HUES64 (cell line): ENCODE results near the gene ACTN1.
A peak's percentile ranks its signal among the peaks of the same experiment; 100 is the strongest.
"Not testable (repeated sequence)": the region's sequence is repeated elsewhere in the genome, so short reads cannot be mapped to it uniquely, and the experiment has no call there.

Experiments
- H3K27ac ChIP-seq: 2 replicates; pipeline ENCODE4 v1.7.0; 2013; ENCODE audit warnings: low read depth, low read length, inconsistent platforms
- H3K27me3 ChIP-seq: 2 replicates; pipeline ENCODE4 v1.6.1; 2013; ENCODE audit warnings: mild to moderate bottlenecking, low read length; ENCODE audit not compliant: insufficient read depth
- H3K36me3 ChIP-seq: 2 replicates; pipeline ENCODE4 v1.6.1; 2013; ENCODE audit warnings: mild to moderate bottlenecking, low read length; ENCODE audit not compliant: insufficient read depth
- H3K4me1 ChIP-seq: 2 replicates; pipeline ENCODE4 v1.6.1; 2013; ENCODE audit warnings: mild to moderate bottlenecking, low read length, moderate library complexity; ENCODE audit not compliant: insufficient read depth
- H3K4me3 ChIP-seq: 2 replicates; pipeline ENCODE4 v1.5.1; 2013; ENCODE audit warnings: mild to moderate bottlenecking, low read length, moderate library complexity
- H3K9ac ChIP-seq: 2 replicates; pipeline ENCODE4 v1.6.1; 2013; ENCODE audit warnings: mild to moderate bottlenecking, low read depth, low read length
- H3K9me3 ChIP-seq: 2 replicates; pipeline ENCODE4 v1.6.1; 2013; ENCODE audit warnings: low read depth, low read length; ENCODE audit not compliant: insufficient read depth
- WGBS: fragments of 150-250, 120-280 bp; methylation state at CpG from one replicate; pipeline ENCODE4 v1.1.7; 2013; ENCODE audit warnings: missing lambda C conversion rate; 5-methylcytosine and 5-hydroxymethylcytosine counted together

The ACTN1 gene

DNA sequence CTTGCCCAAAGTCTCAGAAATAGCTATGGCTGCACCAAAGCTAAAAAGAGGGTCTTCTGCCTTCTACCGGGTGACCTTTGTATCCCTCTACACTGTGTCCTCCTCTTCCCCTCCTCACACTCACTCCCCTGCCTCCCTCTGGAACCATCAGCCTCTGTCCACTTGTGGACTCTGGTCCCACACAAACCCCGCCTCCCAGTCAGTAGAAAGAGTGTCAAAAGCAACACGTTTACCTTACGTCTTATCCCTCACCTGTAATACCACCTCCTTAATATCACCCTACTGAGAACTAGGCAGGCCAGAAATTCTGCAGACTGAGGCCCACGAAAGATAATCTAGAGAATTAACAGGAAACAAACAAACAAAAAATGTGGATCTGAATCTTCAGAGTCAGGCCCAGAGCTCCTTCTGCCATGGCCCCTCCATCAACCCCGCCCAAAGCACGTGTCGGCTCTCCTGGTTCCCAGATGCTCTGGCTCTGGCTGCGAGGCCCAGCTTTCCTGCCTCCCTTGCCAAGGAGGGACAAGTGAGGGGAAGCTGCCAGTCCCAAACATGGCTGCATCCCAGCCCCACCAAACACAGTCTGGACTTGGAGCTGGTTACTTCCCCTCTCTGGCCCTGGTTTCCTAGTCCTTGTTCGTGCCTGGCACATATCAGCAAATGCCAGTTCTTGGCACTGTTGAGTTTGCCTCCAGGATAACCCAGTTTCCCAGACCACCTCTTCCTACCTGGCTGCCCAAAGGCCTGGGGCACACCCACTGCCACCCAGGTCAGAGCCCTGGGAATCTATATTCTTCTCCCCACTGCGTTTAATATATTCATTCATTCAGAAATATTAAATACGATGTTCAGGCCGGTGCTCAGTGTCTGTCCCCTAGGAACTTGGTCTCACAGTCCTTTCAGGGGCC, 2.7 kb downstream of the ACTN1 start:
- Histone ChIP-seq H3K9ac (peak overlapping the region; percentile 76; the same call in 1 of the 2 replicates), H3K27ac (peak overlapping the region; percentile 99), H3K27me3 (0 out of 2 replicates have a peak, but pooled peaks cover 5% of the 10 kb centered on the region), H3K9me3 (no peaks in the 10 kb centered on the region), H3K4me1 (peaks cover 32% of the 10 kb centered on the region), H3K4me3 (peak overlapping the region; percentile 99), H3K36me3 (peaks cover 53% of the 10 kb centered on the region)
- WGBS = 81% methylated on average over 13 of the region's 13 CpGs

DNA sequence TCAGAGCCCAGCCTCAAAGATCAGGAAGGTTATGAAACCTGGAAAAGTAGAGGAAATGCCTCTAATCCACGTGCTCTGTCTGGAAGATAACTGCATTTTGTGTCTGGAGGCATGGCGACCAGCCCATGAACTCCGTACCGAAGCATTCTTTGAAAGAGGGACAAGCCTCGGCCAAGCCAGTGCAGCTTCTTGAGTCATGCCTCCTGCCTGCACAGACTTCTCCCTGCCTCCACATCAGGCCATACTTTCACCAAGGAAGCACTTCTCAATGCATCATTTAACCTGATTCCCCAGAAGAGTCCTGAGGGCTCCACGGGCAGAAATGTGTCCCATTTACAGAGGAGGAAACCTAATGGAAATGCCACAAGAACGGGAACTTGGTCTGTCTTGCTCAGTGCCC, 3.4 kb downstream of the ACTN1 start:
- Histone ChIP-seq H3K4me3 (peak overlapping the region; percentile 99; the same call in 1 of the 2 replicates), H3K9ac (0 out of 2 replicates have a peak overlapping the region, but pooled peaks have one; percentile 3), H3K27ac (no peak overlapping the region), H3K36me3 (peaks cover 60% of the 10 kb centered on the region), H3K27me3 (no peaks in the 10 kb centered on the region), H3K4me1 (peaks cover 36% of the 10 kb centered on the region), H3K9me3 (no peaks in the 10 kb centered on the region)
- WGBS = 87% methylated on average over 7 of the region's 7 CpGs

DNA sequence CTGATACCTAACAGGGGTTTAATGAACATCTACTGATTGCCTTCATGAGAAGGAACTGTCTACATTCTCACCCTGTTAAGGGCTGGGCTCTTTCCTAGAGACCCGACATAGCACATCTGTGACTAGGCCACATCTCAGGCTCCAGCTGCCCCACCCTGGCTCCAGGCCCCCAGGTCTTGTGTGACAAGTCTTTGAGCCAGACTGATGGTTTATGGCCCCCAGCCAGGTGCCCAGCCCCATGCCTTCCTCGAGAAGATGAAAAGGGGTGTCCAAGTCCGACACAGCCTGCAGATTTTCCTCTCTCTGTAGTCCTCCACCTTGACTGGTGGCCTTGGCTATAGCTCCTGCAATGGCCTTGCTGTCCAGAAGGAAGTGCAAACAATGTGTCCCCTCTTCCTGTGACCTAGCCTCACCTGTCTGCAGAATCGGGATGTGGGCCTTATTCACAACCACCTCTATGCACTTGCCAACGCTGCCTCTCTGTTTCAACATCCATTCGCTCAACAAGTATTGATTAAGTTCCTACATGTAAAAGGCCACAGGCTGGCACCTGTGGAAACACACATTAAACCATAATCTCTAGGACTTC, 4.2 kb downstream of the ACTN1 start:
- Histone ChIP-seq H3K9ac (no peak overlapping the region), H3K27ac (no peak overlapping the region), H3K4me1 (peaks cover 40% of the 10 kb centered on the region), H3K27me3 (no peaks in the 10 kb centered on the region), H3K36me3 (peaks cover 60% of the 10 kb centered on the region), H3K9me3 (no peaks in the 10 kb centered on the region), H3K4me3 (no peak overlapping the region)
- 97% methylated on average over 6 of the region's 6 CpGs for WGBS

DNA sequence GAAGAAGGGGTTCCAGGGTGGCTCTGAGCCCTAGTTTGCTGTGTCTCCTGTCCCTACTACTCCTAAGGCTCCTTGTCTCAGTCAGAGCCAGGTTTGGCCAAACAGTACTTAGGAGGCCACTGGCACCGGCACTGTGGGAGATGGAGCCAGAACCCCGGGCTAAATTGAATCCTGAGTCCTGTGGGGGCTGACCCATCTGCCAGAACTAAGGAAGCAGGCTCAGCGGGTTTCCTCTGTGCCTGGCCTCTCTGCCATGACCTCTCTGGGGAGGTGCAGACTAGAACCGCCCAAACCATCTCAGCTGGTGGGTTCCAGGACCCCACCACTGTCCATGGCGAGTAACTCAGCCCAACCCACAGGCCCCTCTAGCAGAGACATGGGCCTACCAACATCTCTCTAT, 5.5 kb downstream of the ACTN1 start:
- 93% methylated on average over 5 of the region's 5 CpGs for WGBS
- Histone ChIP-seq H3K36me3 (peaks cover 60% of the 10 kb centered on the region), H3K27me3 (no peaks in the 10 kb centered on the region), H3K9me3 (no peaks in the 10 kb centered on the region), H3K27ac (no peak overlapping the region), H3K4me3 (no peak overlapping the region), H3K4me1 (peaks cover 50% of the 10 kb centered on the region), H3K9ac (no peak overlapping the region)

DNA sequence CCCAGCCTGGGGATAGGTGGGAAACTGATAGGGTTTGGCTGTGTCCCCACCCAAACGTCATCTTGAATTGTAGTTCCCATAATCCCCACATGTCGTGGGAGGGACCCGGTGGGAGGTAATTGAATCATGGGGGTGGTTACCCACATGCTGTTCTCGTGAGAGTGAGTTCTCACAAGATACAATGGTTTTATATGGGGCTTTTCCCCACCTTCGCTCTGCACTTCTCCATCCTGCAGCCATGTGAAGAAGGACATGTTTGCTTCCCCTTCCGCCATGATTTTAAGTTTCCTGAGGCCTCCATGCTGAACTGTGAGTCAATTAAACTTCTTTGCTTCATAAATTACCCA, 5.9 kb downstream of the ACTN1 start:
- peaks cover 60% of the 10 kb centered on the region for H3K36me3 ChIP-seq
- 86% methylated on average over 6 of the region's 6 CpGs for WGBS
- peaks cover 52% of the 10 kb centered on the region for H3K4me1 ChIP-seq
- not testable (repeated sequence) for H3K27me3 ChIP-seq, H3K4me3 ChIP-seq, H3K9ac ChIP-seq, H3K27ac ChIP-seq, H3K9me3 ChIP-seq

DNA sequence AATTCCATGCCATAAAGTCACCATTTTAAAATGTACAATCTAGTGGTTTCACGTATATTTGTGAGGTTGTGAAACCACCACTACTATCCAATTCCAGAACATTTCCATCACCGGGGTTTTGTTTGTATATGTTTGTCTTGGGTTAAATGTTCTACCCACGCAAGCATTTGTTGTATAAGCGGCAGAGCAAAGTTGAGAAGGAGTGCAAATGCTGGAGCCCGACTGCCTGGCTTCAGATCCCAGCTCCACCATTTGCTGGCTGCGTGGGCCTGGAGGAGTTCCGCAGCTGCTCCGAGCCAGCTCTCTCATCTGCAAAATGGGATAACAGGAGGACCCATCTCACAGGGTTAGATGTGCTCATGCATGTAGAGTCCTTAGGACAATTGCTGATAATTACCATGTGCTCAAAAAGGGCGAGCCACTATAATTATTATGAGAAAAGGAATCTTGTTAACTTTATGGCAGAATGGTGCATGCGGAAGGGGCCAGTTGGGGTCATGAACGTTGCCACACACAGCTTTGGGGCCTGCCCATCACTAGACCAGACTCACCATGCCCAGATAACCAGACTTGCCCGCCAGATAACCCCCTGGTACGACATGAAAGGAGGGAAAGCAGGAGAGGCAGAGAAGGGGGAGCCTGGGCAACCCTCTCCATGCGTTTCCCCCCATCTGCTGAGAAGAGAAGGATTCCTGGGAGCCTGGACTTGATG, 6.4 kb downstream of the ACTN1 start:
- no peak overlapping the region for H3K4me3 ChIP-seq
- H3K27ac ChIP-seq = no peak overlapping the region
- 96% methylated on average over 13 of the region's 14 CpGs for WGBS
- no peaks in the 10 kb centered on the region for H3K27me3 ChIP-seq
- no peaks in the 10 kb centered on the region for H3K9me3 ChIP-seq
- peaks cover 52% of the 10 kb centered on the region for H3K4me1 ChIP-seq
- H3K36me3 ChIP-seq = peaks cover 61% of the 10 kb centered on the region
- no peak overlapping the region for H3K9ac ChIP-seq

DNA sequence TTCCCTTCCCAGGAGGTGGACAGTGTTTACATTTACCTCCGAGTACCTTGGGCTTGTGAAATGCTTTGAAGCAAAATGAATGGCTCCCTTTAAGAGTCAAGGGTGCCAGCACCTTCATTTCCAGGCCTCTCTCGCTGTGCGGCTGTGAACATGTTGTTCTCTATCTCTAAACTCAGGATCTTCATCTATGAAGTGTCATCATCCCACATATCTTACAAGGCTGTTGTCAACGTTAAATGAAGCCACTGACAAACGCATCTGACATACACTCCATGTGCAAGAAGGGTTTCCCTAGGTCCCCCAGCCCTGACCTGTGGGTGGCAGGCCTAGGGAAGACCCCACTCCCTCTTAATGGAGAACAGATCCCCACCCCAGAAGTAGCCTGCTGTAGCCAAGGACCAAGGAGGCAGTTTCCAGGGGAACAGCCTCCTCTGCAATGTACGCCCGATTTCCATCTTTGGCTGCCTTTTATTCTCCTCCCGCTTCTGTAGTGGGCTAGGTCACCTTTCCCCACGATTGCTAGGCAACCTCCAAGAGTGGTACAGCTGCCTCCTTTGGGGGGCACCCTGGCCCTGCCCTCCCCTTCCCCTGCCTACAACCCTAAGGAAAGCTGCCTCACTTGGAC, 7.6 kb downstream of the ACTN1 start:
- H3K27ac ChIP-seq = no peak overlapping the region
- H3K4me3 ChIP-seq = no peak overlapping the region
- peaks cover 57% of the 10 kb centered on the region for H3K36me3 ChIP-seq
- no peaks in the 10 kb centered on the region for H3K9me3 ChIP-seq
- no peak overlapping the region for H3K9ac ChIP-seq
- H3K27me3 ChIP-seq = no peaks in the 10 kb centered on the region
- 93% methylated on average over 9 of the region's 9 CpGs for WGBS
- H3K4me1 ChIP-seq = peaks cover 42% of the 10 kb centered on the region

DNA sequence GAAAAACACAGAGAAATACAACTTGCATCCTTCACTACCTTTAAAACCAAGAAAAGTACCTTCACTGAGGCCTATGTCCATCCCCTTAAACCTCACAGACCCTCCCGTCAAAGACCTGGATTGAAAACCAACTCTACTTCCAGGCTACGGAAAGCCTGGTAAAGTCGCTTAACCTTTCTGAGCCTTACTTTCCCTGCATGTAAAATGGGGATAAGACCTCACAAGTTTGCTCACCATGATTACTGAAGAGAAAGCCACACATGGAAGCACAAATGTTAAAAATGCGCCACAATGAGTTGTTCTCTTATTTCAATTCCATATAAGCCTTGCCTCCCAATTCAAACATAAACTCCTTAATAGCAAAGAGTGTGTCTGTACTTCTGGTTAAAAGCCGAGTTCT, 8.4 kb downstream of the ACTN1 start:
- Histone ChIP-seq H3K4me1 (peaks cover 38% of the 10 kb centered on the region), H3K36me3 (peaks cover 52% of the 10 kb centered on the region), H3K27me3 (no peaks in the 10 kb centered on the region), H3K9ac (peak overlapping the region; percentile 18; the same call in 1 of the 2 replicates), H3K27ac (no peak overlapping the region), H3K4me3 (no peak overlapping the region), H3K9me3 (no peaks in the 10 kb centered on the region)
- 84% methylated on average over 5 of the region's 5 CpGs for WGBS

DNA sequence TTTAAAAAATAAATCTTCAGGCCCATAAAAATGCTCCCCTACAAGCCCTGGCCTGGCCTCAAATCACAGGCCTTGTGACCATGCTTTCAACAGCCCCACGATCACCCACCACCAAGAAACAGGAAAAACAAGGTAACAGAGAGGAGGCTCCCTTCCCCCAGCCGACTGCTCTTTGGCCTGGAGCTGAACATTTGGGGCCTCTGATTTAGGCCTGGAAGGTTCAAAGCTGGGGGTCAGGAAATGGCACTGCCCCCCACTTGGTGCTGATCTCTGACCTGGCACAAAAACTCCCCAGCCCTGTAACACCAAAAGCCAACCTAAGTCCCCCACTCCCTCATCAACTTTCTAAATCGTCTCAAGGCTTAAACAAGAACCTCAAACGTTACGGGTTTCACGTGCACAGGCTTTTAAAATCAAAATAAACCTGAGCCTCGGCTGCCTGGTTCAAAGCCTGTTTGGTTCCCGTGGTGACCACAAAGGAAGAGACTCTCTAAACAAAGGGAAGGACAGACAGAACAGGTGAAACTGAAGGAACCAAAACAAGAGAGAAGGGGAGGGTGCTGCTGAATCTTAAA, 9.0 kb downstream of the ACTN1 start:
- Histone ChIP-seq H3K27me3 (no peaks in the 10 kb centered on the region), H3K9ac (peak overlapping the region; percentile 18), H3K9me3 (no peaks in the 10 kb centered on the region), H3K36me3 (peaks cover 45% of the 10 kb centered on the region), H3K4me1 (peaks cover 38% of the 10 kb centered on the region), H3K27ac (no peak overlapping the region), H3K4me3 (no peak overlapping the region)
- WGBS = 57% methylated on average over 8 of the region's 8 CpGs

DNA sequence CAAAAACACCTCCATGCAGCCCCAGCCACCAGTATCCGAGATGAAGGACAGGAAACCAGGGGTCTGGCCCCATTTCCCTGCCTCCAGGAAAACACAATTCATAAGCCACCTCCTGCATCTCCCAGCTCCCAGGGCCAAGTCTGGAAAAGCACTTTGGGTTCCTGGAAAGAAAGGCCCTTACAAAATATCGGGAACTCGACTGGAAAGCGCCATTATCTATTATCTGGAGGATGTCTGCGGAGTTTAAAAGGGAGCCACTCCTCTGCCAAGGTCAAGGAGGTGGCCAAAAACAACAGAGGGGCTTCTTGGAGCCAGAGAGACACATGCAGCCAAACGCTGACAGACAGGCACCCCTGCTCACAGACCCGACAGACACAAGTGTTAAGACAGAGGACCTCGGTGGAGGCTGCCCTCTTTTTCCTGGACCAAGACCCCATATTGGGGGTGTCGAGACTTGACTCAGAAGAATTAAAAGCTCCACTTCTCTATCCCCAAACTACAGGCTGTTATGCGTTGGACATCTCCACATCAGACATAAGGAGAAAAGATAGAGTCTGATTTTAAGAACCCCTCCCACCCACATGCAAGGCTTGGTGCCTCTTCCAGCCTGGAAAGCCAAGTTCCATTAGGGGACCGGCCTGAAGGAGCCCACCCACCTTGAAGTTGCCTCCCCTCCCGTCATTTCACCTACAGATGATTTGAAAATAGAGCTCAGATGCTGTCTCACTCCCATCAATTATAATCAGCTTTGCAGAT, 9.6 kb downstream of the ACTN1 start:
- no peaks in the 10 kb centered on the region for H3K27me3 ChIP-seq
- peak overlapping the region; percentile 18; the same call in 1 of the 2 replicates for H3K9ac ChIP-seq
- H3K4me3 ChIP-seq = no peak overlapping the region
- 87% methylated on average over 12 of the region's 12 CpGs for WGBS
- H3K27ac ChIP-seq = no peak overlapping the region
- no peaks in the 10 kb centered on the region for H3K9me3 ChIP-seq
- H3K4me1 ChIP-seq = peaks cover 45% of the 10 kb centered on the region
- peaks cover 41% of the 10 kb centered on the region for H3K36me3 ChIP-seq
